ENCODE measurements around the gene TMC8. TPM values are rescaled to one million over a fixed set of nuclear protein-coding genes. Genes with fewer than 3 reads are reported as not detected.

TMC8 gene
- total RNA-seq, 2 donors from 2014 or later, result 1.0 to 2.6 TPM

DNA sequence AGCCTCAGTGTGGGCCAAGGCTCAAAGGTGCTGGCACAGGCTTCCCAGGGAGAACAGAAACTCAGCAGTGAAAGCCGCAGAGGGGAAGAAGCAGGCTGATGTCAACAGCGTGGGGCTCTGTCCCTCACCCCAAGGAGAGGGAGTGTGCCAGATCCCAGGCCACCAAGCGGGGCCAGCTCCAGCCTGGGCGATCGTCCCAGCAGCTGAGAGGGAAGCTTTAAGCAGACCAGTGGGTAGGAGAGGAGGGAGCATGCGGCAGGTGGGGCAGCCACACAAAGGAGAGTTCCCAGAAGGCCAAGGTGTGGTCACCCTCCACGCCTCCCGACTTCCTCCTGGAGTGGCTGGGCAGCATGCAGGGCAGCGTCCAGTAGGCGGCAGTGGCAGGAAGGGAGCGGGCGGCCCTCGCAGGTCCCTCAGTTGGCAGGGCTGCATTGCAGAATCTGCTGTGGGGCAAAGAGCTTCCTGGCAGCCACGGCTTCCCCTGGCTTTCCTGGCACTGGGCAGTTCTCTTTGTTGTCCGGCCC is 43.8 kb downstream of the TMC8 start:
- H3K4me3 ChIP-seq, result no peak overlapping the region

DNA sequence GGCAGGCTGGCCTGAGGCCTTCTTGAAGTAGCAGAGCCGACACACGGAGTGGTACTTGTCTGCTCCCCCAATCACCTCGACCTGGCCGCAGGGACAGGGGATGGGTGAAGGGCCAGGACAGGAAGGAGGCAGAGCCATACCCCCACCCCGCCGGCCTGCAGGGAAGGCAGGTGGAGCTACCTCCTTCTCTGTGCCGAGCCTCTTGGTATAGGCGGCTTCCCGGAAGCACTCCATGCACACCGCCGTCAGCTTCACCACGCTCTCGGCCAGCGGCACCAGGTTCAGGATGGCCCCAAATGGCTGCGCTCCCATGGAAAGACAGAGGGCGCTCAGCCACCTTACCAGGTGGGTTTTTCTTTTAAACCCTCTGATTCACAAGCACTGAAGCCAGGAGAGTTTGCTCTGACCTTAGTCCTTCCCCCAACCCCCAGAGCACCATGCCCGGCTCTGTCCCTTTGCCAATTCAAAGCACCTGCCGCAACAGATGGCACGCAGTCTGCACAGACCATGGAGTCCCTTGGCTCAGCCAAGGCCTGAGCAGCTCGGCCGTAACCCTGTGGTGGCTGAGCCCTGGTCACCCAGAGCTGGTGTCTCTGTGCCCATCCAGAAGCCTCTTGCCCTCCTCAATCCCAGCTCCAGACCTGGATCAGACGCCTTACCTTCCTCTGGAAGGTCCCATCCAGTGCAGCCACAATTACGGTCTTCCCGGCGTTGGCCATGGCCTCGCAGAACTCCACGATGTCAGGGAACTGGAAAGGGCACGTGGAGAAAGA is 44.5 kb downstream of the TMC8 start:
- peak overlapping the region; percentile 73 to 85 for H3K27ac ChIP-seq
- no peaks in the 10 kb centered on the region for H3K27me3 ChIP-seq
- no peak overlapping the region for H3K4me3 ChIP-seq
- peaks cover 0 to 57% of the 10 kb centered on the region in 2 donors for H3K4me1 ChIP-seq
- peaks cover 3% of the 10 kb centered on the region for H3K36me3 ChIP-seq
- TF ChIP-seq, protein P1, sequence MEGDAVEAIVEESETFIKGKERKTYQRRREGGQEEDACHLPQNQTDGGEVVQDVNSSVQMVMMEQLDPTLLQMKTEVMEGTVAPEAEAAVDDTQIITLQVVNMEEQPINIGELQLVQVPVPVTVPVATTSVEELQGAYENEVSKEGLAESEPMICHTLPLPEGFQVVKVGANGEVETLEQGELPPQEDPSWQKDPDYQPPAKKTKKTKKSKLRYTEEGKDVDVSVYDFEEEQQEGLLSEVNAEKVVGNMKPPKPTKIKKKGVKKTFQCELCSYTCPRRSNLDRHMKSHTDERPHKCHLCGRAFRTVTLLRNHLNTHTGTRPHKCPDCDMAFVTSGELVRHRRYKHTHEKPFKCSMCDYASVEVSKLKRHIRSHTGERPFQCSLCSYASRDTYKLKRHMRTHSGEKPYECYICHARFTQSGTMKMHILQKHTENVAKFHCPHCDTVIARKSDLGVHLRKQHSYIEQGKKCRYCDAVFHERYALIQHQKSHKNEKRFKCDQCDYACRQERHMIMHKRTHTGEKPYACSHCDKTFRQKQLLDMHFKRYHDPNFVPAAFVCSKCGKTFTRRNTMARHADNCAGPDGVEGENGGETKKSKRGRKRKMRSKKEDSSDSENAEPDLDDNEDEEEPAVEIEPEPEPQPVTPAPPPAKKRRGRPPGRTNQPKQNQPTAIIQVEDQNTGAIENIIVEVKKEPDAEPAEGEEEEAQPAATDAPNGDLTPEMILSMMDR (IDR thresholded peaks at IDR 0.05), result peak in 1 of 2 donors; percentile 17
- DNase-seq (ENCODE audit: low spot score), result no peak
- H3K9me3 ChIP-seq, result no peaks in the 10 kb centered on the region

More for the DNA sequence above, 43.8 kb downstream of the TMC8 start:
- Histone ChIP-seq H3K9me3 (no peaks in the 10 kb centered on the region), H3K36me3 (peaks cover 3% of the 10 kb centered on the region), H3K27me3 (no peaks in the 10 kb centered on the region), H3K4me1 (peaks cover 0 to 64% of the 10 kb centered on the region in 2 donors), H3K27ac (peak overlapping the region; percentile 73 to 85)
- TF ChIP-seq, protein P1 (IDR thresholded peaks at IDR 0.05), result peak; percentile 50 to 73
- peak; percentile 83 for DNase-seq (ENCODE audit: low spot score)

DNA sequence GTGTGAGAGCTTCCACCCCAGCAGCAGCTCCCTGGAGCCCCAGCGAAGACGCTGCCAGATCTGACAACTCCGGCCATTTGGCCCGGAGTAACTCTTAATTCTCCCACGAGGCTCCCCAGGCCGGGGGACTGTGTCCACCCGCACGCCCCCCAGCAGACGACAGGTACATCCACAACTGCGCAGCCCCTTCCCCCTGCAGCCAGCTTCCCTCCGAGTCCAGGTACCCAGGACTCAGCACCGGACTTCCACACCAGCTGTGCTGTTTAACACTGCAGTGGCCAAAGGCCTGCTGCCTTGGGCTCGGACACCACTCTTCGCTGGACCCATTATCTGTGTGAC is 45.0 kb downstream of the TMC8 start:
- no peaks in the 10 kb centered on the region for H3K27me3 ChIP-seq
- no peak for DNase-seq (ENCODE audit: low spot score)
- TF ChIP-seq, protein P1 (IDR thresholded peaks at IDR 0.05), result no peak
- H3K36me3 ChIP-seq, result peaks cover 3% of the 10 kb centered on the region
- H3K27ac ChIP-seq, result peak overlapping the region; percentile 73 to 85
- H3K4me3 ChIP-seq, result no peak overlapping the region
- peaks cover 0 to 54% of the 10 kb centered on the region in 2 donors for H3K4me1 ChIP-seq
- no peaks in the 10 kb centered on the region for H3K9me3 ChIP-seq

DNA sequence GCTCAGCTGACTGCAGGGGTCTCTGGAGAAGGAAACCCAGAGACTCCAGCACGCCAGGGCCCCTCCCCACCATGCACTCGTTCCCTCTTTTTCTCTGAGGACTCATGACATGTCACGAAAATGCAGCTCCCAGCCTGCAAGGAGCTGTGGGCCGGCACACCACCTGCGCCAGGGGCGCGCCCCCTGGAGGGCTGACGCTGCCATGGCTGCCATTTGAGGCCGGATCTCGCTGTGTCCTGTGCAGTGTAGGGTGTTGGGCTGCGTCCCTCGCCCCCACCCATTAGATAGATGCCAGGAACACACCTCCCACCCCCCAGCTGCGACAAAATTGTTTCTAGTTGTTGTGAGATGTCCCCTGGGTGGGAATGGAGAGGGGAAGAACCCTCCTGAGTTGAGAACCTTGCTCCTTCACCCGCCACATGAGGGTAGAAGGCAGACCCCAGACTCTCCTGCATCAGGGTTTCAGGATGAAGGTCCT is 46.0 kb downstream of the TMC8 start:
- no peaks in the 10 kb centered on the region for H3K27me3 ChIP-seq
- no peaks in the 10 kb centered on the region for H3K9me3 ChIP-seq
- no peak overlapping the region for H3K27ac ChIP-seq
- no peak overlapping the region for H3K4me3 ChIP-seq
- DNase-seq (ENCODE audit: low spot score), result peak; percentile 81
- H3K4me1 ChIP-seq, result peaks cover 0 to 52% of the 10 kb centered on the region in 2 donors
- TF ChIP-seq, protein P1 (IDR thresholded peaks at IDR 0.05), result peak; percentile 73 to 94
- peaks cover 2% of the 10 kb centered on the region for H3K36me3 ChIP-seq

DNA sequence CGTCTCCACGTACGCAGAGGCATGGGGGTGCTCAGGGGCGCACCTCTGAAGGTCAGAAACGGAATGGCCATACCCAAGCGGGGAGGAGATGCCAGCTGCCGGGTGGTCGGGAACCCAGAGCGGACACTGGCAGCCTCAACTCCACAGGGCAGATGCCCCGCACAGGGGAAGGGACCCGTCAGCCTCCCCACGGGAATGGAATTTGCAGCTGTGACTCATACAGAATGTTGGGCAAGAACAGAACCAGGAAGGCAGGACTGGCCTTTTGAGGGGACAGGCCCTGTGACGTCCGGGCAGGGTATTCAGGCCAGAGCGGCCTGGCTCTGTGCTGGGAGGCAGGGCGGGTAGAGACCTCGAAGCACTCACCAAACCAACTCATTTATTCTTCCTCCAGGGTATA is 48.8 kb downstream of the TMC8 start:
- Histone ChIP-seq H3K4me3 (no peak overlapping the region), H3K27ac (no peak overlapping the region), H3K27me3 (no peaks in the 10 kb centered on the region), H3K36me3 (no peaks in the 10 kb centered on the region), H3K4me1 (peaks cover 0 to 24% of the 10 kb centered on the region in 2 donors), H3K9me3 (no peaks in the 10 kb centered on the region)
- DNase-seq (ENCODE audit: low spot score), result no peak
- TF ChIP-seq, protein P1 (IDR thresholded peaks at IDR 0.05), result no peak
